Measurements from ENCODE around the gene SHISA5. TPM values are rescaled to one million over a fixed set of nuclear protein-coding genes. Genes with fewer than 3 reads are reported as not detected.

SHISA5 gene
- total and polyA plus RNA-seq, 2 of the 4 experiments (the other 2 are of a cell fraction), result 82.3 to 162 TPM

DNA sequence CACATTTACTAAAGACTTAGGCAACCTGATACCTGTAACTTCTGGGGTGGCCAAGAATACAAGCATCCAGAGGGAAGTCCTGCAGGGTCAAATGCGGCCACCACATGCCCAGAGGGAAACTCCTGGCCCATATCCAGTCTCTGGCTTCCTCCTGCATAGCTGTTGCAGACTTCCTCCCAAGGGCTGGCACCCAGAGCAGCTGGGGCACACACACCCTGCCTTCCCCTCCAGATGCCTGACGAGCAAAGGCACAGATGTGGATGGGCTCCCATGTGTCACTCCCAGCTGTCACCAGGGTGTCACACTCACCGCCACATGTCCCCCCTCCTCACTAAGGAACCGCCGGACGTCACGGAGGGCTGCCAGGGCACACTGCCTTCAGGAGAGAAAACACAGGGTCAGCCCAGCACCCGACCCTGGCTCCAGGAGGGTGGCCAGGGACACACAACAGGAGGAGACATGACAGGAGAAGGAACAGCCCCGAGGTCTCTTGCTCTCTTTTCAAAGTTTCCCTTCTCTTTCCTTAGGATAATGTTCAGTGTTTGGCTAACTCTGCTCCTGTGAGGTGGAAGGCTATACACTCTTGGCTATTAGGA is 39.4 kb upstream of the SHISA5 start:
- H2AFZ ChIP-seq (replicated peaks; ENCODE audit: low read length, poor library complexity), result no peak overlapping the region
- DNase-seq (no peak), ATAC-seq (ENCODE audit: low read depth) (no peak)
- no peak overlapping the region for H3K23ac ChIP-seq (ENCODE audit: low read depth, low read length)
- peak overlapping the region; percentile 70 for H2AK9ac ChIP-seq (replicated peaks; ENCODE audit: low read depth, low read length, poor library complexity)
- no peaks in the 10 kb centered on the region for H3K9me3 ChIP-seq (ENCODE audit: control insufficient read depth, insufficient read depth, low read length)
- in situ Hi-C loops (cut with MboI; ENCODE audit: low sequenced_read_pairs), result loop anchor here (10.0 kb wide), 1 partner anchor 269 kb away; no protein-coding TSS in a partner anchor
- no peak overlapping the region for H4K91ac ChIP-seq (ENCODE audit: insufficient read depth, low read depth, low read length)
- no TSS peak for BruUV-seq (replicated peaks)
- no peak overlapping the region for H3K4me2 ChIP-seq (ENCODE audit: low read depth, low read length)
- H3K4me1 ChIP-seq (ENCODE audit: control insufficient read depth, insufficient read depth, low read length), result no peaks in the 10 kb centered on the region
- H2BK120ac ChIP-seq (ENCODE audit: low read depth, low read length), result no peak overlapping the region
- no peak overlapping the region for H3K4me3 ChIP-seq (ENCODE audit: insufficient read depth, low read depth, low read length)
- no peak overlapping the region for H3K18ac ChIP-seq (ENCODE audit: low read depth, low read length)
- H3K27ac ChIP-seq (ENCODE audit: insufficient read depth, low read length), result no peak overlapping the region
- no peak for TF ChIP-seq RFX5 (IDR thresholded peaks at IDR 0.05; ENCODE audit: low read depth, low read length)
- no peak for TF ChIP-seq RAD21 (IDR thresholded peaks at IDR 0.05; ENCODE audit: low read length)
- TF ChIP-seq BHLHE40 (IDR thresholded peaks at IDR 0.05; ENCODE audit: low read depth, low read length), result no peak
- TF ChIP-seq CTCF (conservative IDR thresholded peaks at IDR 0.05; ENCODE audit: low read depth, low read length), result no peak
- no peak for TF ChIP-seq NFE2L2 (IDR thresholded peaks at IDR 0.05; ENCODE audit: low read depth, low read length)
- TF ChIP-seq MAFK (IDR thresholded peaks at IDR 0.05; ENCODE audit: low read depth, low read length), result no peak
- no peak for TF ChIP-seq CHD1 (IDR thresholded peaks at IDR 0.05; ENCODE audit: low read depth, low read length)
- ChIA-PET POLR2A (ENCODE audit: unreplicated experiment) (no interaction called here), CTCF (no interaction called here)
- no peak overlapping the region for H2AK5ac ChIP-seq (ENCODE audit: low read depth, low read length)
- H2BK15ac ChIP-seq (ENCODE audit: low read depth, low read length), result no peak overlapping the region
- no peak overlapping the region for H3K56ac ChIP-seq (ENCODE audit: extremely low read depth, insufficient read depth, low read length)
- H3K9ac ChIP-seq (ENCODE audit: low read depth, low read length), result no peak overlapping the region
- H3K4ac ChIP-seq (ENCODE audit: low read depth, low read length), result no peak overlapping the region
- H3K36me3 ChIP-seq (ENCODE audit: control insufficient read depth, insufficient read depth, low read length), result peaks cover 49% of the 10 kb centered on the region
- 80% methylated on average over 2 of the region's 9 CpGs; no CpG with 5 or more reads in 1 of the 2 experiments for WGBS, 2 experiments (ENCODE audit: extremely low coverage in 2 of 2, insufficient read length in 1 of 2)
- H2BK20ac ChIP-seq (ENCODE audit: low read depth, low read length), result no peak overlapping the region
- no peaks in the 10 kb centered on the region; the same call in 1 of the 2 replicates for H4K20me1 ChIP-seq (ENCODE audit: insufficient read depth, low read length)
- no peaks in the 10 kb centered on the region for H3K27me3 ChIP-seq (ENCODE audit: control insufficient read depth, insufficient read depth, low read length)
- H3K79me1 ChIP-seq (ENCODE audit: low read depth in 1 of 2, low read length in 2 of 2), result no peaks in the 10 kb centered on the region; a peak in 2 of 4 replicates
- dilution Hi-C loops (cut with HindIII; ENCODE audit: low sequenced_read_pairs, unreplicated experiment), result no loop called here
- intact Hi-C loops (cut with micrococcal nuclease), result no loop called here
- H4K8ac ChIP-seq (ENCODE audit: low read depth in 2 of 2, low read length in 2 of 2), result no peak overlapping the region
- no peak overlapping the region for H4K5ac ChIP-seq (ENCODE audit: low read depth, low read length)
- no peak overlapping the region for H2BK5ac ChIP-seq (ENCODE audit: low read depth, low read length, poor library complexity, severe bottlenecking)
- no peaks in the 10 kb centered on the region for H3K9me1 ChIP-seq (ENCODE audit: insufficient read depth, low read length)
- no peak overlapping the region for H3K14ac ChIP-seq (replicated peaks; ENCODE audit: low read depth, low read length)
